ENCODE measurements around the gene ATXN7L2.

The ATXN7L2 gene

GRCh38 chr1:109447524-109447923 lies 36.2 kb upstream of the ATXN7L2 start:
- in situ Hi-C loops (cut with MboI; ENCODE audit: low sequenced_read_pairs, unreplicated experiment): no loop called here
- DNase-seq (ENCODE audit: low spot score): no peak

DNA sequence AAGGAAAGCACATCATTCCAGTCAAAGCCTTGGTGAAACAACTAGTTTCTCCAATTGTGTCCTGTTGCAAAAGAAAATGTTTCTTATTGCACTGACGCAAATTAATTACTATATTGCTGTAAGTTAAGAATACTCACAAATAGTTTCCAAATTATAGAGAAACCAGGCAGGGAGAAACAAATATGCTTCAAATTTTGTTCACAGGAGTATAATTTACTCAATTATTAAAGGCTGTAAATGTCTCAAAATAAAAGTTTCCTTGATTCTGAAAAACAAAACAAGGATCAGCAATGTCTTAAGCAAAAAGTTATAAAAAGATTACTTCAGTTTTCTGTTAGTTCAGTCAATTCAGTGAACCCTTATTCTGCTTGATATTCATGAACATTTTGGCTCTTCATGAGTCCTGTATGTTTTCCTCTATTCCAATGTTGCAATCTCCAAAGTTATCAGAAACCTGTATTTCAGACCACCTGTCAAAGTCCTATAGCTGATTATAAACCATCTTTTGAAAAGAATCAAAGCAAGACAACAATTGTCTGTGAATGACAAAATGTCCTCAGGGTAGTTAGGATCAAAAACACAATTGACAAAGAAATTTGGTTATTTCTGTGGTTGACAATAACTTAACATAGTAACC lies 29.1 kb upstream of the ATXN7L2 start:
- in situ Hi-C loops (cut with MboI; ENCODE audit: low sequenced_read_pairs, unreplicated experiment): no loop called here
- TF ChIP-seq, protein P1, sequence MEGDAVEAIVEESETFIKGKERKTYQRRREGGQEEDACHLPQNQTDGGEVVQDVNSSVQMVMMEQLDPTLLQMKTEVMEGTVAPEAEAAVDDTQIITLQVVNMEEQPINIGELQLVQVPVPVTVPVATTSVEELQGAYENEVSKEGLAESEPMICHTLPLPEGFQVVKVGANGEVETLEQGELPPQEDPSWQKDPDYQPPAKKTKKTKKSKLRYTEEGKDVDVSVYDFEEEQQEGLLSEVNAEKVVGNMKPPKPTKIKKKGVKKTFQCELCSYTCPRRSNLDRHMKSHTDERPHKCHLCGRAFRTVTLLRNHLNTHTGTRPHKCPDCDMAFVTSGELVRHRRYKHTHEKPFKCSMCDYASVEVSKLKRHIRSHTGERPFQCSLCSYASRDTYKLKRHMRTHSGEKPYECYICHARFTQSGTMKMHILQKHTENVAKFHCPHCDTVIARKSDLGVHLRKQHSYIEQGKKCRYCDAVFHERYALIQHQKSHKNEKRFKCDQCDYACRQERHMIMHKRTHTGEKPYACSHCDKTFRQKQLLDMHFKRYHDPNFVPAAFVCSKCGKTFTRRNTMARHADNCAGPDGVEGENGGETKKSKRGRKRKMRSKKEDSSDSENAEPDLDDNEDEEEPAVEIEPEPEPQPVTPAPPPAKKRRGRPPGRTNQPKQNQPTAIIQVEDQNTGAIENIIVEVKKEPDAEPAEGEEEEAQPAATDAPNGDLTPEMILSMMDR (IDR thresholded peaks at IDR 0.05; ENCODE audit: borderline replicate concordance, control extremely low read depth, extremely low read depth, insufficient read depth, missing control alignments): no peak
- no peak for DNase-seq (ENCODE audit: low spot score)

More at GRCh38 chr1:109447524-109447923, 36.2 kb upstream of the ATXN7L2 start:
- TF ChIP-seq, protein P1 (IDR thresholded peaks at IDR 0.05; ENCODE audit: borderline replicate concordance, control extremely low read depth, extremely low read depth, insufficient read depth, missing control alignments): no peak

- TF ChIP-seq, protein P1 (IDR thresholded peaks at IDR 0.05; ENCODE audit: borderline replicate concordance, control extremely low read depth, extremely low read depth, insufficient read depth, missing control alignments): no peak
- no peak for DNase-seq (ENCODE audit: low spot score)
- in situ Hi-C loops (cut with MboI; ENCODE audit: low sequenced_read_pairs, unreplicated experiment): no loop called here
These were observed 25.9 kb upstream of the ATXN7L2 start for GRCh38 chr1:109457819-109458218.

DNA sequence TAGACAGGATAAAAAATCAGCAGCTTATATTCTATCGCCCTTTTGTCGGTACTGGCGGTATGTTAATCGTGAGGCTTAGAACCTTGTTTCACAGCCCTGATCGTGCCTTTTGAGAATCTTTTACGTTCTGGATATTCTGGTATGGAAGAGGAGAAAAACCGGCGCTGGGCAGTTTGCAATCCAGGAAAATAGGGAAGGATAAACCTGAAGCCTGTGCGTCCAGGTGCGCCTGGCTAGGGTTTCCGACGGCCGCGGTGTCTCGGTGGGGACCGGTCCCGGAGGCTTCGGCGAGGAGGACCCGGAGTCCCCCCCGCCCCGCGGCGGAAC lies 17.6 kb upstream of the ATXN7L2 start:
- peak; percentile 21 for DNase-seq (ENCODE audit: low spot score)
- in situ Hi-C loops (cut with MboI; ENCODE audit: low sequenced_read_pairs, unreplicated experiment): no loop called here
- TF ChIP-seq, protein P1 (IDR thresholded peaks at IDR 0.05; ENCODE audit: borderline replicate concordance, control extremely low read depth, extremely low read depth, insufficient read depth, missing control alignments): no peak

- peak; percentile 48 for DNase-seq (ENCODE audit: low spot score)
- TF ChIP-seq, protein P1 (IDR thresholded peaks at IDR 0.05; ENCODE audit: borderline replicate concordance, control extremely low read depth, extremely low read depth, insufficient read depth, missing control alignments): no peak
- in situ Hi-C loops (cut with MboI; ENCODE audit: low sequenced_read_pairs, unreplicated experiment): no loop called here
These were observed 17.0 kb upstream of the ATXN7L2 start, which contains the start of gene SYPL2 for GRCh38 chr1:109466452-109467300. TSS of gene SYPL2 (plus strand) at chr1:109466546. CDS start at chr1:109466844, 298 bp downstream.

DNA sequence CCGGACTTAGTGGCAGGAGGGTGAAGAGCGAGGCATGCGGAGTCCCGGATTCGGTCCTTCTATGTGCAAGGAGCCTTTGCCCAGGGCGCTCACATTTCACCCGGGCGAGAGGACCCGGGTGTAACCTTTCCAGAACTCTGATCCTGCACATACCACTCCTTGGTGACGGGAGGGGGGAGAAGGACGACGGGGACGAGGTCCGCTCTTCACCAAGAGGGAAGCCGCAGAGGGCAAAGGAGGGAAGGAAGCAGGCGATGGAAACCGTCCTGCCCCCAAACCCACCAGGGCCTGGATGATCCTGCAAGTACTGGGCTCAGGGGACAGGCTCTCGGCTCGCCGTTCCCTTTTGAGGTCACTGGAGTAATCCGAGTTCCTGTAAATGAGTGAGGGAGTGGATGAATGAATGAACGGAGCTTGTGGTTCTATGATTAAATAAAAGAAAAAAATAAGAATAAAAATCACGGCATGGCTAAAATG lies 16.4 kb upstream of the ATXN7L2 start:
- TF ChIP-seq, protein P1 (IDR thresholded peaks at IDR 0.05; ENCODE audit: borderline replicate concordance, control extremely low read depth, extremely low read depth, insufficient read depth, missing control alignments): no peak
- in situ Hi-C loops (cut with MboI; ENCODE audit: low sequenced_read_pairs, unreplicated experiment): no loop called here

More for the DNA sequence above, 16.4 kb upstream of the ATXN7L2 start:
- peak; percentile 38 for DNase-seq (ENCODE audit: low spot score)
